Osteoblast (primary cell): ENCODE data around the gene RASSF5. TPM values are rescaled to one million over a fixed set of nuclear protein-coding genes. Genes with fewer than 3 reads are reported as not detected.

ENCODE experiments used
- DNase-seq: peaks from one replicate; pipeline ENCODE4 v3.0.0; 2011; ENCODE audit warnings: low spot score, mixed read lengths; ENCODE audit not compliant: insufficient read length; ENCODE audit errors: missing footprints
- H2AFZ ChIP-seq: 2 replicates; pipeline ENCODE4 v1.6.0; 2011; ENCODE audit warnings: mild to moderate bottlenecking, low read length
- H3K27ac ChIP-seq: 2 replicates; pipeline ENCODE4 v1.5.1; 2011; ENCODE audit warnings: mild to moderate bottlenecking, low read depth, low read length, moderate library complexity
- H3K27me3 ChIP-seq: 2 replicates; pipeline ENCODE4 v1.6.0; 2012; ENCODE audit warnings: mild to moderate bottlenecking, control low read depth, inconsistent platforms, low read length, moderate library complexity; ENCODE audit not compliant: insufficient read depth
- H3K36me3 ChIP-seq: 2 replicates; pipeline ENCODE4 v1.5.1; 2011; ENCODE audit warnings: mild to moderate bottlenecking, low read length, control low read depth, moderate library complexity; ENCODE audit not compliant: insufficient read depth
- H3K4me1 ChIP-seq: 2 replicates; pipeline ENCODE4 v1.5.1; 2011; ENCODE audit warnings: mild to moderate bottlenecking, low read length, control low read depth, moderate library complexity; ENCODE audit not compliant: insufficient read depth
- H3K4me2 ChIP-seq: 2 replicates; pipeline ENCODE4 v1.6.0; 2011; ENCODE audit warnings: mild to moderate bottlenecking, low read length; ENCODE audit not compliant: insufficient read depth
- H3K4me3 ChIP-seq: fragments of 200-600 bp; sonication (generic); 3 replicates; pipeline ENCODE4 v1.5.1; 2012; ENCODE audit warnings: mild to moderate bottlenecking, low read length, inconsistent platforms; ENCODE audit not compliant: insufficient read depth
- H3K79me2 ChIP-seq: 2 replicates; pipeline ENCODE4 v1.6.0; 2012; ENCODE audit warnings: mild to moderate bottlenecking, low read length, control low read depth, inconsistent platforms; ENCODE audit not compliant: insufficient read depth
- H3K9me3 ChIP-seq: 2 replicates; pipeline ENCODE4 v1.5.1; 2011; ENCODE audit warnings: low read depth, low read length, control low read depth
- H4K20me1 ChIP-seq: 2 replicates; pipeline ENCODE4 v1.6.0; 2012; ENCODE audit warnings: mild to moderate bottlenecking, low read length, control low read depth; ENCODE audit not compliant: insufficient read depth
- total RNA-seq: library from RNA; depleted of rRNA; stranded (reverse); fragments of >200 nt; gene quantifications from 2 replicates; pipeline ENCODE4 v1.2.3, GENCODE V29; 2012
- TF ChIP-seq, protein P1 (sequence below): IDR thresholded peaks from 2 replicates; pipeline ENCODE4 v1.5.1; 2011; ENCODE audit warnings: mild to moderate bottlenecking, low read depth, low read length, moderate library complexity; ENCODE audit errors: extremely low read depth

The RASSF5 gene
- total RNA-seq, 1 donor: 0.72 TPM

DNA sequence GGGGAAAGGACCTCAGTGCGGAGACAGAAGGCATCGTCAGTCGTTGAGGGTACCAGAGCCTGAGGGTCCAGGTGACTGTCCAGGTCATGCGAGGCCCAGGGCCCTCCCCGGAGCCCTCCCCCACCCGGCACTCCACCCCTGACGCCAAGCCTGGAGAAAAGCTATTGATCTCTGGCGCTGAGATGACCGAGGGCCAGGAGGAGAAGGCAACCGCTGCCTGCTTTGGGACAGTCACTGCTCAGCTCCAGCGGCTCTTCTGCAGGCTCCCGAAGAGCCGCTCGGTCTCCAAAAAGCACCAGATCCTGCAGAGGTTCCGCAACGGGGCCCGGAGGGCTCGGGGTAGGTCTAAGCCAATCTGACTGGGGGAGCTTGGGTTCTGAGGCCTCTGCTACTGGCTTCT is 10.9 kb downstream of the RASSF5 start:
- no peaks in the 10 kb centered on the region for H3K36me3 ChIP-seq
- DNase-seq: no peak
- H3K79me2 ChIP-seq: no peaks in the 10 kb centered on the region
- peaks cover 15% of the 10 kb centered on the region for H3K27me3 ChIP-seq
- TF ChIP-seq, protein P1, sequence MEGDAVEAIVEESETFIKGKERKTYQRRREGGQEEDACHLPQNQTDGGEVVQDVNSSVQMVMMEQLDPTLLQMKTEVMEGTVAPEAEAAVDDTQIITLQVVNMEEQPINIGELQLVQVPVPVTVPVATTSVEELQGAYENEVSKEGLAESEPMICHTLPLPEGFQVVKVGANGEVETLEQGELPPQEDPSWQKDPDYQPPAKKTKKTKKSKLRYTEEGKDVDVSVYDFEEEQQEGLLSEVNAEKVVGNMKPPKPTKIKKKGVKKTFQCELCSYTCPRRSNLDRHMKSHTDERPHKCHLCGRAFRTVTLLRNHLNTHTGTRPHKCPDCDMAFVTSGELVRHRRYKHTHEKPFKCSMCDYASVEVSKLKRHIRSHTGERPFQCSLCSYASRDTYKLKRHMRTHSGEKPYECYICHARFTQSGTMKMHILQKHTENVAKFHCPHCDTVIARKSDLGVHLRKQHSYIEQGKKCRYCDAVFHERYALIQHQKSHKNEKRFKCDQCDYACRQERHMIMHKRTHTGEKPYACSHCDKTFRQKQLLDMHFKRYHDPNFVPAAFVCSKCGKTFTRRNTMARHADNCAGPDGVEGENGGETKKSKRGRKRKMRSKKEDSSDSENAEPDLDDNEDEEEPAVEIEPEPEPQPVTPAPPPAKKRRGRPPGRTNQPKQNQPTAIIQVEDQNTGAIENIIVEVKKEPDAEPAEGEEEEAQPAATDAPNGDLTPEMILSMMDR: no peak
- H4K20me1 ChIP-seq: peaks cover 6% of the 10 kb centered on the region
- no peak overlapping the region for H3K27ac ChIP-seq
- H3K4me1 ChIP-seq: peaks cover 11% of the 10 kb centered on the region
- no peaks in the 10 kb centered on the region for H3K9me3 ChIP-seq
- H3K4me2 ChIP-seq: no peak overlapping the region
- no peak overlapping the region for H3K4me3 ChIP-seq
- H2AFZ ChIP-seq: no peak overlapping the region

DNA sequence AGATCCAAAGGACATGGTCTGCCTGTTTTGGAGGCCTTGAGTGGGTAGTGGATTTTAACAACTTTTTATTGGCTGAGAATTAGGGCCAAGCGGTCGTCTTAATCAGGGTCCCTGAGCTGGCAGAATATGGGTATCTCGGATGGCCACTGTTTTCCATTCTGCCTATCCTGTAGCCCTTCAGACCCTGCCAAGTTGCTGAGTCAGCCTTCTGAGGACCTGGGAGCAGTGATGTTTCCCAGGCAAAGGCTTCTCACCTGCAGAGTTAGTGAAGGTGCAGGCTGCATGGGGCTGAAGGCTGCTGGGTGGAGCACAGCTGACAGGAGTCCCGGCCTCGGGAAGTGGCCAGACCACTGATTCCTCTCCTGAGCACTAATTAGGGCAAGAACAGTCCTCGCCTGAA is 11.4 kb downstream of the RASSF5 start:
- H3K4me2 ChIP-seq: no peak overlapping the region
- H2AFZ ChIP-seq: no peak overlapping the region
- H3K27me3 ChIP-seq: peaks cover 15% of the 10 kb centered on the region
- DNase-seq: no peak
- H4K20me1 ChIP-seq: peaks cover 6% of the 10 kb centered on the region
- H3K36me3 ChIP-seq: no peaks in the 10 kb centered on the region
- TF ChIP-seq, protein P1: no peak
- no peaks in the 10 kb centered on the region for H3K9me3 ChIP-seq
- no peak overlapping the region for H3K4me3 ChIP-seq
- H3K27ac ChIP-seq: no peak overlapping the region
- peaks cover 6% of the 10 kb centered on the region for H3K4me1 ChIP-seq
- H3K79me2 ChIP-seq: no peaks in the 10 kb centered on the region

DNA sequence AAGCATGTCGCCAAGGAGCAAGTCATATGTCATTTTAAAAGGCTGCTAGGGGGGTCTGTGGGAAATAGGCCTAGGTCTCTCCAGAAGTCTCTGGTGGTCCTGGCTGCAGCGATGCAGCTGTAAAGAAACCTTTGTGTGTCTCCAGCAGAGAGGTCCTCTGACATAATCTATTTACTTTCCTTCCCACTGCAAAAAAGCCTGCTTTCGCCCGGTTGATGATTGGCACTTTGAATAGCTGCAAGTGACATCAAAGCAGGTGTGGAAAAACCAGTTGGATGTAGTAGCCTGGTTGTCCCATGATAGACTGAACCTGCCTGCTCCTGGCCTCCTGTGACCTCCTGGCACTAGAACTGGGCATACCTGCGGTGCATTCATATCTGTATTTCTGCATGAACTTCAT is 13.8 kb downstream of the RASSF5 start:
- no peaks in the 10 kb centered on the region for H3K36me3 ChIP-seq
- no peak overlapping the region for H3K4me3 ChIP-seq
- H3K4me1 ChIP-seq: no peaks in the 10 kb centered on the region
- H3K27me3 ChIP-seq: peaks cover 7% of the 10 kb centered on the region
- no peaks in the 10 kb centered on the region for H4K20me1 ChIP-seq
- no peak overlapping the region for H2AFZ ChIP-seq
- DNase-seq: no peak
- H3K27ac ChIP-seq: no peak overlapping the region
- no peaks in the 10 kb centered on the region for H3K9me3 ChIP-seq
- TF ChIP-seq, protein P1: no peak
- no peak overlapping the region for H3K4me2 ChIP-seq
- H3K79me2 ChIP-seq: no peaks in the 10 kb centered on the region

GRCh38 chr1:206521694-206522402 is 14.5 kb downstream of the RASSF5 start:
- no peaks in the 10 kb centered on the region for H3K9me3 ChIP-seq
- H3K4me2 ChIP-seq: no peak overlapping the region
- no peak overlapping the region for H3K4me3 ChIP-seq
- no peak for DNase-seq
- H2AFZ ChIP-seq: no peak overlapping the region
- H4K20me1 ChIP-seq: no peaks in the 10 kb centered on the region
- no peaks in the 10 kb centered on the region for H3K4me1 ChIP-seq
- no peak overlapping the region for H3K27ac ChIP-seq
- peaks cover 4% of the 10 kb centered on the region for H3K27me3 ChIP-seq
- TF ChIP-seq, protein P1: no peak
- no peaks in the 10 kb centered on the region for H3K36me3 ChIP-seq
- no peaks in the 10 kb centered on the region for H3K79me2 ChIP-seq
